WTC11 (cell line): Measurements from ENCODE around the gene GALNT6. TPM values are rescaled to one million over a fixed set of nuclear protein-coding genes. Genes with fewer than 3 reads are reported as not detected.

Source experiments
- ATAC-seq: fragments of 200-7000 bp; cut with Tn5 transposase; 2 replicates; pipeline ENCODE4 v1.10.0; 2021; ENCODE audit warnings: mild to moderate bottlenecking, moderate library complexity
- CTCF ChIA-PET: fragments of 300-600 bp; sonication (Branson Sonifier 250); formaldehyde crosslinking; loops from one replicate; lab custom pipeline; 2021; ENCODE audit warnings: antibody characterized with exemption; lab: Charles Lee
- POLR2A ChIA-PET: fragments of 350-600 bp; sonication (Branson Sonifier 250); formaldehyde crosslinking; loops from one replicate; lab custom pipeline; 2021; ENCODE audit warnings: antibody characterized with exemption; lab: Charles Lee
- DNase-seq: peaks from one replicate; pipeline ENCODE4 v3.0.0; 2021; ENCODE audit warnings: low spot score
- H3K27ac Mint-ChIP-seq: 2 replicates; pipeline ENCODE4 v1.8.0; 2021; ENCODE audit warnings: mixed read lengths
- H3K27me3 Mint-ChIP-seq: 2 replicates; pipeline ENCODE4 v1.8.0; 2021; ENCODE audit warnings: low read depth, mild to moderate bottlenecking, moderate library complexity, mixed read lengths
- H3K36me3 Mint-ChIP-seq: 2 replicates; pipeline ENCODE4 v1.8.0; 2021; ENCODE audit warnings: mixed read lengths
- H3K4me1 Mint-ChIP-seq: 2 replicates; pipeline ENCODE4 v1.8.0; 2022; ENCODE audit warnings: mixed read lengths
- H3K4me3 Mint-ChIP-seq: 2 replicates; pipeline ENCODE4 v1.8.0; 2021; ENCODE audit warnings: mild to moderate bottlenecking, moderate library complexity, mixed read lengths
- H3K9me3 Mint-ChIP-seq: 2 replicates; pipeline ENCODE4 v1.8.0; 2021; ENCODE audit warnings: mixed read lengths
- ARID4B ChIP-seq: sonication (generic); formaldehyde crosslinking; IDR thresholded peaks from 2 replicates; pipeline ENCODE4 v1.8.0; 2023; ENCODE audit warnings: missing genetic modification reagents, mild to moderate bottlenecking, borderline replicate concordance
- ATF1 ChIP-seq: sonication (generic); formaldehyde crosslinking; IDR thresholded peaks from 2 replicates; pipeline ENCODE4 v1.8.1; 2023; ENCODE audit warnings: mild to moderate bottlenecking, moderate library complexity, missing genetic modification reagents
- CDX4 ChIP-seq: fragments of 250-450 bp; sonication (Bioruptor Pico); IDR thresholded peaks from 2 replicates; pipeline ENCODE4 v1.9.0; 2021; ENCODE audit warnings: moderate library complexity, mild to moderate bottlenecking, inconsistent platforms, borderline replicate concordance
- CREB1 ChIP-seq: sonication (generic); formaldehyde crosslinking; IDR thresholded peaks from 2 replicates; pipeline ENCODE4 v1.8.0; 2023; ENCODE audit warnings: mild to moderate bottlenecking, missing genetic modification reagents
- CTCF ChIP-seq: fragments of 200-600 bp; IDR thresholded peaks from 2 replicates; pipeline ENCODE4 v1.8.0; 2022; ENCODE audit warnings: antibody characterized with exemption
- E2F5 ChIP-seq: sonication (generic); formaldehyde crosslinking; IDR thresholded peaks from 2 replicates; pipeline ENCODE4 v1.8.1; 2022; ENCODE audit warnings: mild to moderate bottlenecking, moderate library complexity, missing genetic modification reagents
- FOXK1 ChIP-seq: sonication (generic); formaldehyde crosslinking; IDR thresholded peaks from 2 replicates; pipeline ENCODE4 v1.8.0; 2022; ENCODE audit warnings: mild to moderate bottlenecking, moderate library complexity, missing genetic modification reagents
- HMGA2 ChIP-seq: fragments of 250-450 bp; sonication (Bioruptor Pico); IDR thresholded peaks from 2 replicates; pipeline ENCODE4 v1.4.0; 2021; ENCODE audit warnings: mild to moderate bottlenecking, moderate library complexity
- IRF1 ChIP-seq: sonication (generic); formaldehyde crosslinking; IDR thresholded peaks from 2 replicates; pipeline ENCODE4 v1.8.0; 2023; ENCODE audit warnings: missing genetic modification reagents
- JAZF1 ChIP-seq: fragments of 250-450 bp; sonication (Bioruptor Pico); IDR thresholded peaks from 2 replicates; pipeline ENCODE4 v1.9.0; 2021; ENCODE audit warnings: moderate library complexity, mild to moderate bottlenecking, inconsistent platforms
- MAX ChIP-seq: sonication (generic); formaldehyde crosslinking; IDR thresholded peaks from 2 replicates; pipeline ENCODE4 v1.8.0; 2022; ENCODE audit warnings: mild to moderate bottlenecking, missing genetic modification reagents
- MLX ChIP-seq: sonication (generic); formaldehyde crosslinking; IDR thresholded peaks from 2 replicates; pipeline ENCODE4 v1.8.1; 2023; ENCODE audit warnings: mild to moderate bottlenecking, missing genetic modification reagents, moderate library complexity
- MXD4 ChIP-seq: fragments of 250-450 bp; sonication (Bioruptor Pico); IDR thresholded peaks from 2 replicates; pipeline ENCODE4 v1.8.0; 2021; ENCODE audit warnings: mild to moderate bottlenecking, moderate library complexity, borderline replicate concordance
- NFATC4 ChIP-seq: fragments of 250-450 bp; sonication (Bioruptor Pico); IDR thresholded peaks from 2 replicates; pipeline ENCODE4 v1.9.0; 2021; ENCODE audit warnings: mild to moderate bottlenecking
- RELA ChIP-seq: sonication (generic); formaldehyde crosslinking; IDR thresholded peaks from 2 replicates; pipeline ENCODE4 v1.8.1; 2022; ENCODE audit warnings: missing genetic modification reagents, mild to moderate bottlenecking, borderline replicate concordance
- RORB ChIP-seq: fragments of 250-450 bp; sonication (Bioruptor Pico); IDR thresholded peaks from 2 replicates; pipeline ENCODE4 v1.9.0; 2021; ENCODE audit warnings: mild to moderate bottlenecking
- SMAD3 ChIP-seq: sonication (generic); formaldehyde crosslinking; IDR thresholded peaks from 2 replicates; pipeline ENCODE4 v1.8.0; 2022; ENCODE audit warnings: missing genetic modification reagents, mild to moderate bottlenecking, borderline replicate concordance
- SMAD4 ChIP-seq: sonication (generic); formaldehyde crosslinking; IDR thresholded peaks from 2 replicates; pipeline ENCODE4 v1.8.0; 2022; ENCODE audit warnings: mild to moderate bottlenecking, missing genetic modification reagents
- SP1 ChIP-seq: sonication (generic); formaldehyde crosslinking; conservative IDR thresholded peaks from 2 replicates; pipeline ENCODE4 v1.8.1; 2022; ENCODE audit warnings: missing genetic modification reagents
- STAT6 ChIP-seq: sonication (generic); formaldehyde crosslinking; conservative IDR thresholded peaks from 2 replicates; pipeline ENCODE4 v1.8.1; 2023; ENCODE audit warnings: mild to moderate bottlenecking, low read depth, missing genetic modification reagents, moderate library complexity
- USF2 ChIP-seq: sonication (generic); formaldehyde crosslinking; IDR thresholded peaks from 2 replicates; pipeline ENCODE4 v1.8.1; 2023; ENCODE audit warnings: mild to moderate bottlenecking, missing genetic modification reagents, moderate library complexity
- total RNA-seq: library from RNA; stranded (reverse); gene quantifications from 3 replicates; pipeline ENCODE4 v1.2.3, GENCODE V29; 2021

The GALNT6 gene
- total RNA-seq, 1 experiment from 2014 or later: 18.3 TPM

- TF ChIP-seq SP1 (CRISPR knock-in tag) (no peak), E2F5 (no peak), HMGA2 (no peak), NFATC4 (CRISPR knock-in tag) (no peak), SMAD4 (CRISPR knock-in tag) (no peak), MAX (CRISPR knock-in tag) (no peak)
Measured at GRCh38 chr12:51335931-51336330, 55.3 kb downstream of the GALNT6 start (continued).

GRCh38 chr12:51334764-51335163, 56.4 kb downstream of the GALNT6 start:
- TF ChIP-seq STAT6 (no peak), SMAD3 (no peak), FOXK1 (CRISPR knock-in tag) (no peak), CTCF (no peak), IRF1 (no peak), USF2 (CRISPR knock-in tag) (no peak), MLX (CRISPR knock-in tag) (no peak), HMGA2 (no peak), RELA (no peak), CDX4 (CRISPR knock-in tag) (no peak)
- TF ChIP-seq, all 79 proteins: peak for 0
- POLR2A ChIA-PET: interaction anchor here (1.1 to 1.6 kb wide), 3 partner anchors 64 to 84 kb away, joined by 4 to 6 read pairs (median 4); partner anchors contain the start of gene SMAGP
- H3K4me1 Mint-ChIP-seq: no peaks in the 10 kb centered on the region
- no peak for ATAC-seq
- no peak for DNase-seq
- no peak overlapping the region for H3K4me3 Mint-ChIP-seq
- no peaks in the 10 kb centered on the region for H3K9me3 Mint-ChIP-seq
- CTCF ChIA-PET: interaction anchor here (1.4 to 2.3 kb wide), 3 partner anchors 9 to 65 kb away, joined by 3 to 8 read pairs (median 3); no protein-coding TSS in a partner anchor
- no peaks in the 10 kb centered on the region for H3K36me3 Mint-ChIP-seq
- H3K27me3 Mint-ChIP-seq: no peaks in the 10 kb centered on the region; the same call in 1 of the 2 replicates
- H3K27ac Mint-ChIP-seq: no peak overlapping the region

GRCh38 chr12:51333536-51333935, 57.7 kb downstream of the GALNT6 start:
- POLR2A ChIA-PET: interaction anchor here (0.6 to 1.1 kb wide), 2 partner anchors 46 to 63 kb away, joined by 4 to 5 read pairs; partner anchors contain the start of gene SMAGP
- Mint-ChIP-seq H3K27ac (no peak overlapping the region), H3K4me3 (no peak overlapping the region), H3K9me3 (no peaks in the 10 kb centered on the region), H3K36me3 (no peaks in the 10 kb centered on the region), H3K4me1 (no peaks in the 10 kb centered on the region), H3K27me3 (no peaks in the 10 kb centered on the region; the same call in 1 of the 2 replicates)
- DNase-seq: no peak
- CTCF ChIA-PET: interaction anchor here (1.2 to 2.2 kb wide), 2 partner anchors 8 to 13 kb away, joined by 3 to 14 read pairs; no protein-coding TSS in a partner anchor
- ATAC-seq: no peak
- TF ChIP-seq CREB1 (CRISPR knock-in tag): no peak
- TF ChIP-seq ARID4B (CRISPR knock-in tag): no peak
- no peak for TF ChIP-seq MXD4 (CRISPR knock-in tag)
- no peak for TF ChIP-seq RORB
- no peak for TF ChIP-seq JAZF1
- no peak for TF ChIP-seq RELA
- TF ChIP-seq FOXK1 (CRISPR knock-in tag): no peak
- TF ChIP-seq ATF1 (CRISPR knock-in tag): no peak
